Caco-2 (cell line): Measurements from ENCODE around the gene MED26. TPM values are rescaled to one million over a fixed set of nuclear protein-coding genes. Genes with fewer than 3 reads are reported as not detected.

Source experiments
- BruUV-seq: library from RNA; stranded (reverse); fragments of 400-500 nt; replicated peaks from 2 replicates; lab custom pipeline; 2021; lab: Mats Ljungman, UMichigan
- CTCF ChIA-PET: fragments of 300-600 bp; sonication (Branson Sonifier 250); formaldehyde crosslinking; loops from one replicate; lab custom pipeline; 2022; ENCODE audit warnings: antibody characterized with exemption; lab: Charles Lee
- POLR2A ChIA-PET: fragments of 300-600 bp; sonication (Branson Sonifier 250); formaldehyde crosslinking; loops from one replicate; lab custom pipeline; 2022; ENCODE audit warnings: antibody characterized with exemption; lab: Charles Lee
- DNase-seq, 2 experiments: peaks; one replicate each; pipeline versions ENCODE4 v3.0.0 to v3.0.0-alpha.2; 2020 to 2022
- H3K27me3 ChIP-seq: replicated peaks from 2 replicates; pipeline ENCODE4 v1.6.0; 2011; ENCODE audit warnings: low read length; ENCODE audit not compliant: control insufficient read depth, insufficient read depth
- H3K36me3 ChIP-seq: 2 replicates; pipeline ENCODE4 v1.5.1; 2011; ENCODE audit warnings: low read length; ENCODE audit not compliant: control insufficient read depth, insufficient read depth
- H3K4me1 ChIP-seq: fragments of 250-450 bp; sonication (Bioruptor Pico); 2 replicates; pipeline ENCODE4 v1.5.1; 2020; ENCODE audit warnings: mild to moderate bottlenecking
- H3K4me3 ChIP-seq: 2 replicates; pipeline ENCODE4 v1.5.1; 2011; ENCODE audit warnings: low read depth, mild to moderate bottlenecking, control low read depth, low read length
- H3K9me3 ChIP-seq: fragments of 250-450 bp; sonication (Bioruptor Pico); 2 replicates; pipeline ENCODE4 v1.5.1; 2020; ENCODE audit warnings: mild to moderate bottlenecking, moderate library complexity
- H3K27ac Mint-ChIP-seq: one replicate; pipeline ENCODE4 v1.8.0; 2022; ENCODE audit warnings: mixed read lengths; ENCODE audit not compliant: unreplicated experiment
- H3K27me3 Mint-ChIP-seq: one replicate; pipeline ENCODE4 v1.8.0; 2022; ENCODE audit warnings: mixed read lengths; ENCODE audit not compliant: insufficient read depth, unreplicated experiment
- H3K36me3 Mint-ChIP-seq: one replicate; pipeline ENCODE4 v1.8.0; 2022; ENCODE audit warnings: mild to moderate bottlenecking, mixed read lengths; ENCODE audit not compliant: insufficient read depth, unreplicated experiment
- H3K4me1 Mint-ChIP-seq: one replicate; pipeline ENCODE4 v1.8.0; 2022; ENCODE audit warnings: low read depth, mixed read lengths; ENCODE audit not compliant: unreplicated experiment
- H3K4me3 Mint-ChIP-seq: one replicate; pipeline ENCODE4 v1.8.0; 2022; ENCODE audit warnings: mild to moderate bottlenecking, moderate library complexity, mixed read lengths; ENCODE audit not compliant: unreplicated experiment
- H3K9me3 Mint-ChIP-seq: one replicate; pipeline ENCODE4 v1.8.0; 2022; ENCODE audit warnings: mixed read lengths; ENCODE audit not compliant: unreplicated experiment
- intact Hi-C: fragments of 100-400 bp; cut with micrococcal nuclease; formaldehyde crosslinking; loops from one replicate; pipeline ENCODE4 v1.10.0; 2022; ENCODE audit not compliant: unreplicated experiment
- total RNA-seq: library from RNA; stranded (reverse); gene quantifications from 2 replicates; pipeline ENCODE4 v1.2.3, GENCODE V29; 2022
- TF ChIP-seq, protein P1 (sequence below), 2 experiments: fragments of 200-600 bp in 1 of 2; IDR thresholded peaks; 1 replicate in 1 of 2; 2 replicates in 1 of 2; pipeline versions ENCODE4 v1.5.1 to v1.8.0; 2011 to 2022; ENCODE audit warnings: antibody characterized with exemption in 1 of 2, control low read depth in 1 of 2, inconsistent platforms in 1 of 2, low read depth in 1 of 2, low read length in 1 of 2, mild to moderate bottlenecking in 1 of 2, moderate library complexity in 1 of 2; ENCODE audit not compliant: insufficient read depth in 1 of 2, severe bottlenecking in 1 of 2, unreplicated experiment in 1 of 2

Gene MED26
- total RNA-seq, 1 experiment from 2014 or later, result 11.4 TPM

DNA sequence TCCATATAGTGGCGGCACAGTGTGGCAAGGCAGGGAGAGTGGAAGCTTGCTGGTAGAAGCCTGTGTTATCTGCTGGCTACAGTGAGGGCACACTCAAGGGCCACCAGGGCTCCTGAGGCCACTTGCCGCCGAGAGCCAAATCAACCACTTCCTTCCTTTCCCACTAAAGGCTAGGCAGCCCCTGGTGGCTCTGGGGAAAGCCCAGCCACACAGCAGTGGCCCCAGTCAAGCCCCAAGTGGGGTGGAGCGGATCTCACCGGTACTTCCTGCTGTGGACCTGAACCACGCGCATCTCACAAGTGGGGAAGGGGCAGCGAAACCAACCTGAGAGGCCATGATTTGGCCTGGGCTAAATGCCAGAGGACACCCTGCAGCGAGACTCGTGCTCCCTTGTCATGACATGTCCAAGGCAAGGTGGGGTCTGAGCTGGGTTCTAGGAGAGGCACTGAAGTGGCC is 33.8 kb downstream of the MED26 start:
- Mint-ChIP-seq H3K27ac (no peak overlapping the region), H3K4me3 (no peak overlapping the region), H3K4me1 (no peaks in the 10 kb centered on the region), H3K27me3 (no peaks in the 10 kb centered on the region), H3K36me3 (no peaks in the 10 kb centered on the region), H3K9me3 (no peaks in the 10 kb centered on the region)
- no peaks in the 10 kb centered on the region for H3K9me3 ChIP-seq
- no peak overlapping the region for H3K4me3 ChIP-seq
- DNase-seq, result no peak
- no TSS peak for BruUV-seq
- no peaks in the 10 kb centered on the region for H3K36me3 ChIP-seq
- ChIA-PET CTCF (no interaction called here), POLR2A (no interaction called here)
- intact Hi-C loops, result no loop called here
- no peaks in the 10 kb centered on the region for H3K4me1 ChIP-seq
- TF ChIP-seq, protein P1, sequence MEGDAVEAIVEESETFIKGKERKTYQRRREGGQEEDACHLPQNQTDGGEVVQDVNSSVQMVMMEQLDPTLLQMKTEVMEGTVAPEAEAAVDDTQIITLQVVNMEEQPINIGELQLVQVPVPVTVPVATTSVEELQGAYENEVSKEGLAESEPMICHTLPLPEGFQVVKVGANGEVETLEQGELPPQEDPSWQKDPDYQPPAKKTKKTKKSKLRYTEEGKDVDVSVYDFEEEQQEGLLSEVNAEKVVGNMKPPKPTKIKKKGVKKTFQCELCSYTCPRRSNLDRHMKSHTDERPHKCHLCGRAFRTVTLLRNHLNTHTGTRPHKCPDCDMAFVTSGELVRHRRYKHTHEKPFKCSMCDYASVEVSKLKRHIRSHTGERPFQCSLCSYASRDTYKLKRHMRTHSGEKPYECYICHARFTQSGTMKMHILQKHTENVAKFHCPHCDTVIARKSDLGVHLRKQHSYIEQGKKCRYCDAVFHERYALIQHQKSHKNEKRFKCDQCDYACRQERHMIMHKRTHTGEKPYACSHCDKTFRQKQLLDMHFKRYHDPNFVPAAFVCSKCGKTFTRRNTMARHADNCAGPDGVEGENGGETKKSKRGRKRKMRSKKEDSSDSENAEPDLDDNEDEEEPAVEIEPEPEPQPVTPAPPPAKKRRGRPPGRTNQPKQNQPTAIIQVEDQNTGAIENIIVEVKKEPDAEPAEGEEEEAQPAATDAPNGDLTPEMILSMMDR (IDR thresholded peaks at IDR 0.05; ENCODE audit: insufficient read depth in 1 of 2, low read depth in 1 of 2, low read length in 1 of 2, severe bottlenecking in 1 of 2, unreplicated experiment in 1 of 2), result no peak
- H3K27me3 ChIP-seq, result no peaks in the 10 kb centered on the region

DNA sequence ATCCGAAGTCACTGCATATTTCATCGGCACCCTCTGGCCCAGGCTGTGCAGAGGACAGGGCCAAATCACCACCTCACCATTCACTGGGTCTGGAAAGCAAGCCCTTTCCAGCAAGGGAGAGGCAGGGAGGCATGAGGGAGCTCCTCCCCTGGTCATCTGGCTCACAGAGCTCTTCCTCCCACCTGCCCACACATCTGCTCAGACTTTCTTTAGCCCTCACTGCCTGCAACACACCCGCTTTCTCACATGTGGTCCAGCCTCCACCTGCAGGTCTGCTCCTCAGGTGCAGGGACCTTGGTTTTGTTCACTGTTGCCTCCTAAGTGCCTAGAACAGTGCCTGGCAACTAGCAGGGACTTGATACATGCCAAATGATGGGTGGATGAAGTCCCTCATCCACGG is 34.8 kb downstream of the MED26 start:
- Histone ChIP-seq H3K4me1 (no peaks in the 10 kb centered on the region), H3K27me3 (no peaks in the 10 kb centered on the region), H3K4me3 (no peak overlapping the region), H3K36me3 (no peaks in the 10 kb centered on the region), H3K9me3 (no peaks in the 10 kb centered on the region)
- Mint-ChIP-seq H3K36me3 (no peaks in the 10 kb centered on the region), H3K9me3 (no peaks in the 10 kb centered on the region), H3K27ac (no peak overlapping the region), H3K4me1 (no peaks in the 10 kb centered on the region), H3K4me3 (no peak overlapping the region), H3K27me3 (no peaks in the 10 kb centered on the region)
- no peak for DNase-seq
- POLR2A ChIA-PET, result no interaction called here
- CTCF ChIA-PET, result no interaction called here
- intact Hi-C loops, result no loop called here
- TF ChIP-seq, protein P1 (IDR thresholded peaks at IDR 0.05; ENCODE audit: insufficient read depth in 1 of 2, low read depth in 1 of 2, low read length in 1 of 2, severe bottlenecking in 1 of 2, unreplicated experiment in 1 of 2), result no peak
- no TSS peak for BruUV-seq

DNA sequence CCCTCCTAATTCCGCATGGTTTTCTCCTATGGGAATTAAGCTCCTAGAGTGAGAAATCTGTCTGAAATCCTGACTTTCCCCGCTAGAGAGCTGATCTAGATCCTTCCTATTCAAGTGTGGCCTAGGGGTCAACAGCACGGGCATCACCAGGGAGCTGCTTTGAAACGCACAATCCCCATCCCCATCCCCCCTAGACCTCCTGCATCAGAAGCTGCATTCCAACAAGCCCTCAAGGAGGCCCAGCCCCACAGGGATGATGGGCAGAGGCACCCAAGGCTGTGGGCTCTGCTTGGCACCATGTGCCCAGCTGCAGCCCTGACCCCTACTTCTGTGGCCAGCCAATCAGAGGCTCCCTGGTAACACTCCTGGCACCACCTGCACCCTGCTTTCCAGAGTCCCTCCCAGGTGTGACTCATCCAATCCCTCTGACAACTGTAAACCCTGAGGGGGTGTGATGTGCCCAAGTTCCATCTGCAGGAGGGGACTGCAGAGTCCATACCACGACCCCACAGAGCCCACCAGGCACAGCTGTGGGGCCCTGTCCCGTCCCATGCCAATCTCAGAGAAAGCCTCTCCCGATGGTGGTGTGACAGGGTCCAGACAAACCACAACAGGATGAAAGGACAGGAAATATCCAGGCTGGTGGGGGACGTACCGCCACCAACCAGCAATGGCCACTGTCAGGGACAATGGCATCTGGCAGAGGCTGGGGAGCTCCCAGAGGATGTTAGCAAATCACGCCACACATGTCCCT is 36.0 kb downstream of the MED26 start:
- no peaks in the 10 kb centered on the region for H3K27me3 ChIP-seq
- no peak for DNase-seq
- H3K4me3 Mint-ChIP-seq, result no peak overlapping the region
- intact Hi-C loops, result no loop called here
- H3K36me3 ChIP-seq, result no peaks in the 10 kb centered on the region
- CTCF ChIA-PET, result no interaction called here
- no peaks in the 10 kb centered on the region for H3K4me1 ChIP-seq
- POLR2A ChIA-PET, result no interaction called here
- no TSS peak for BruUV-seq
- no peak overlapping the region for H3K27ac Mint-ChIP-seq
- no peaks in the 10 kb centered on the region for H3K27me3 Mint-ChIP-seq
- H3K9me3 ChIP-seq, result no peaks in the 10 kb centered on the region
- TF ChIP-seq, protein P1 (IDR thresholded peaks at IDR 0.05; ENCODE audit: insufficient read depth in 1 of 2, low read depth in 1 of 2, low read length in 1 of 2, severe bottlenecking in 1 of 2, unreplicated experiment in 1 of 2), result no peak
- no peak overlapping the region for H3K4me3 ChIP-seq
- no peaks in the 10 kb centered on the region for H3K36me3 Mint-ChIP-seq
- H3K9me3 Mint-ChIP-seq, result no peaks in the 10 kb centered on the region
- no peaks in the 10 kb centered on the region for H3K4me1 Mint-ChIP-seq
